ENCODE data around the gene SPATA45. TPM values are rescaled to one million over a fixed set of nuclear protein-coding genes. Genes with fewer than 3 reads are reported as not detected.

SPATA45 gene
- not detected in 2 replicates for total RNA-seq

GRCh38 chr1:212847549-212847948 lies at the start of gene SPATA45:
Gene SPATA45, minus strand, starts transcription at chr1:212847649. Its CDS starts 11,500 bp downstream, at chr1:212836149.

GRCh38 chr1:212857992-212858460 lies 10.6 kb upstream of the SPATA45 start, which contains the start of gene FLVCR1:
Gene FLVCR1, plus strand, starts transcription at chr1:212858275. Its CDS starts 178 bp downstream, at chr1:212858453.

GRCh38 chr1:212791676-212792395 lies 55.6 kb downstream of the SPATA45 start, which contains the start of the genes NSL1 and TATDN3:
Gene NSL1, minus strand, starts transcription at chr1:212791777. Its CDS starts 14 bp downstream, at chr1:212791763.
Gene TATDN3, plus strand, starts transcription at chr1:212791894. Its CDS starts 28 bp downstream, at chr1:212791922.

Other genes with a start within 250 kb of the SPATA45 start
- 4.3 and 6.6 TPM in 2 replicates for gene ATF3, start 238.9 kb downstream of the SPATA45 start, total RNA-seq
- gene BATF3, start 147.8 kb downstream of the SPATA45 start, total RNA-seq = 1.8 and 2.5 TPM in 2 replicates
- 30.6 and 45.8 TPM in 2 replicates for gene NSL1, start 55.9 kb downstream of the SPATA45 start, total RNA-seq
- 12.8 and 14.0 TPM in 2 replicates for gene TATDN3, start 55.8 kb downstream of the SPATA45 start, total RNA-seq
- gene FLVCR1, start 10.6 kb upstream of the SPATA45 start, total RNA-seq = 8.1 and 12.5 TPM in 2 replicates
- gene VASH2, start 102.9 kb upstream of the SPATA45 start, total RNA-seq = 2.0 and 3.1 TPM in 2 replicates
- gene ANGEL2, start 168.2 kb upstream of the SPATA45 start, total RNA-seq = 23.5 and 35.1 TPM in 2 replicates
- 7.7 and 8.8 TPM in 2 replicates for gene RPS6KC1, start 203.6 kb upstream of the SPATA45 start, total RNA-seq